ENCODE results near the gene MPRIP. TPM values are rescaled to one million over a fixed set of nuclear protein-coding genes. Genes with fewer than 3 reads are reported as not detected.
A peak's percentile ranks its signal among the peaks of the same experiment; 100 is the strongest.

Gene MPRIP
- total RNA-seq, 1 experiment from 2014 or later, result 258 TPM

- H3K4me3 ChIP-seq (replicated peaks in 1 of 2; ENCODE audit: low read depth in 1 of 2, low read length in 2 of 2), result peak overlapping the region in 1 of 2 experiments; percentile 95; a peak in 2 of 4 replicates
- ChIA-PET POLR2A (no interaction called here), CTCF (no interaction called here), RAD21 (ENCODE audit: low non-redundant PET in 1 of 2, low total read pairs in 2 of 2, uncharacterized antibody in 2 of 2, unreplicated experiment in 2 of 2) (no interaction called here)
- TF ChIP-seq ZNF274 (IDR thresholded peaks at IDR 0.05; ENCODE audit: low read depth, low read length) (no peak), ZFX (IDR thresholded peaks at IDR 0.05) (no peak), YY1 (IDR thresholded peaks at IDR 0.05; ENCODE audit: extremely low read depth, insufficient replicate concordance, low read depth, low read length) (no peak), MAX (IDR thresholded peaks at IDR 0.05) (no peak)
- peak overlapping the region; percentile 89; the same call in 1 of the 2 replicates for H3K27ac ChIP-seq (ENCODE audit: low read depth, low read length)
- H3K4me1 ChIP-seq (ENCODE audit: control insufficient read depth in 1 of 2, insufficient read depth in 2 of 2, low read length in 2 of 2), result peaks cover 7 to 31% of the 10 kb centered on the region in 2 experiments
- DNase-seq (ENCODE audit: low read depth, low spot score) (no peak), ATAC-seq (no peak)
- H3K9ac ChIP-seq (ENCODE audit: low read length), result peak overlapping the region; percentile 99
- H3K9me2 ChIP-seq (ENCODE audit: insufficient read depth), result no peaks in the 10 kb centered on the region
- intact Hi-C loops (cut with micrococcal nuclease), result no loop called here
- peaks cover 30% of the 10 kb centered on the region for H3K79me2 ChIP-seq (ENCODE audit: insufficient read depth, low read length)
- H2AFZ ChIP-seq (ENCODE audit: low read depth, low read length, poor library complexity, severe bottlenecking), result no peak overlapping the region
- BruUV-seq (replicated peaks), result no TSS peak
- H4K20me1 ChIP-seq (ENCODE audit: insufficient read depth), result no peaks in the 10 kb centered on the region
- peaks cover 6 to 28% of the 10 kb centered on the region in 2 experiments for H3K36me3 ChIP-seq (ENCODE audit: control insufficient read depth in 1 of 2, insufficient read depth in 2 of 2, low read length in 2 of 2)
- peak overlapping the region; percentile 100 for H3K4me2 ChIP-seq (ENCODE audit: low read length)
- no peaks in the 10 kb centered on the region for H3K27me3 ChIP-seq (ENCODE audit: insufficient read depth, low read length)
- no peaks in the 10 kb centered on the region for H3K9me3 ChIP-seq (ENCODE audit: control insufficient read depth in 1 of 2, insufficient read depth in 1 of 2, low read depth in 1 of 2, low read length in 2 of 2)
These were observed 161.9 kb downstream of the MPRIP start for GRCh38 chr17:17204041-17204591.

GRCh38 chr17:17204635-17205231, 162.5 kb downstream of the MPRIP start:
- peaks cover 6 to 28% of the 10 kb centered on the region in 2 experiments for H3K36me3 ChIP-seq (ENCODE audit: control insufficient read depth in 1 of 2, insufficient read depth in 2 of 2, low read length in 2 of 2)
- peak overlapping the region; percentile 82 to 95 for H3K4me3 ChIP-seq (replicated peaks in 1 of 2; ENCODE audit: low read depth in 1 of 2, low read length in 2 of 2)
- intact Hi-C loops (cut with micrococcal nuclease), result no loop called here
- ChIA-PET RAD21 (ENCODE audit: low non-redundant PET in 1 of 2, low total read pairs in 2 of 2, uncharacterized antibody in 2 of 2, unreplicated experiment in 2 of 2) (no interaction called here), POLR2A (no interaction called here), CTCF (no interaction called here)
- H3K27ac ChIP-seq (ENCODE audit: low read depth, low read length), result peak overlapping the region; percentile 89; the same call in 1 of the 2 replicates
- peaks cover 30% of the 10 kb centered on the region for H3K79me2 ChIP-seq (ENCODE audit: insufficient read depth, low read length)
- BruUV-seq (replicated peaks), result no TSS peak
- H3K27me3 ChIP-seq (ENCODE audit: insufficient read depth, low read length), result no peaks in the 10 kb centered on the region
- ATAC-seq (no peak), DNase-seq (ENCODE audit: low read depth, low spot score) (no peak)
- H3K4me2 ChIP-seq (ENCODE audit: low read length), result peak overlapping the region; percentile 100
- TF ChIP-seq ZFX (IDR thresholded peaks at IDR 0.05) (no peak), MAX (IDR thresholded peaks at IDR 0.05) (no peak), REST (IDR thresholded peaks at IDR 0.05; ENCODE audit: low read depth) (no peak)
- H2AFZ ChIP-seq (ENCODE audit: low read depth, low read length, poor library complexity, severe bottlenecking), result no peak overlapping the region
- H3K9me2 ChIP-seq (ENCODE audit: insufficient read depth), result no peaks in the 10 kb centered on the region
- no peaks in the 10 kb centered on the region for H4K20me1 ChIP-seq (ENCODE audit: insufficient read depth)
- H3K9me3 ChIP-seq (ENCODE audit: control insufficient read depth in 1 of 2, insufficient read depth in 1 of 2, low read depth in 1 of 2, low read length in 2 of 2), result no peaks in the 10 kb centered on the region
- H3K4me1 ChIP-seq (ENCODE audit: control insufficient read depth in 1 of 2, insufficient read depth in 2 of 2, low read length in 2 of 2), result peaks cover 7 to 31% of the 10 kb centered on the region in 2 experiments
- H3K9ac ChIP-seq (ENCODE audit: low read length), result peak overlapping the region; percentile 99
